ENCODE measurements around the gene SMR3B. TPM values are rescaled to one million over a fixed set of nuclear protein-coding genes. Genes with fewer than 3 reads are reported as not detected.

SMR3B gene
- total RNA-seq = not detected

GRCh38 chr4:70382691-70383181, at the start of gene SMR3B:
SMR3B (plus strand) TSS chr4:70383131; CDS start chr4:70384511, 1,380 bp downstream.
- WGBS, 2 donors = 76 to 81% methylated on average over 5 of the region's 5 CpGs
- H3K36me3 ChIP-seq = no peaks in the 10 kb centered on the region
- no peaks in the 10 kb centered on the region for H3K9me3 ChIP-seq
- H3K4me1 ChIP-seq = no peaks in the 10 kb centered on the region
- no peak within 1 kb of the TSS for H3K4me3 ChIP-seq
- no peak for TF ChIP-seq EP300 (IDR thresholded peaks at IDR 0.05)
- no peak for TF ChIP-seq POLR2A (IDR thresholded peaks at IDR 0.05)
- no peak for TF ChIP-seq CTCF (IDR thresholded peaks at IDR 0.05)
- no peak for DNase-seq (ENCODE audit: low spot score in 2 of 2)
- H3K27me3 ChIP-seq = no peaks in the 10 kb centered on the region
- H3K27ac ChIP-seq = no peak within 1 kb of the TSS

GRCh38 chr4:70334681-70335080, 48.2 kb upstream of the SMR3B start, which contains the start of gene CABS1:
CABS1 (plus strand) TSS chr4:70334981; CDS start chr4:70335040, 59 bp downstream.
- Histone ChIP-seq H3K4me1 (no peaks in the 10 kb centered on the region), H3K27me3 (no peaks in the 10 kb centered on the region), H3K4me3 (no peak within 1 kb of the TSS), H3K9me3 (no peaks in the 10 kb centered on the region), H3K27ac (no peak within 1 kb of the TSS), H3K36me3 (no peaks in the 10 kb centered on the region)
- TF ChIP-seq EP300 (IDR thresholded peaks at IDR 0.05) (no peak), CTCF (IDR thresholded peaks at IDR 0.05) (no peak), POLR2A (IDR thresholded peaks at IDR 0.05) (no peak)
- DNase-seq (ENCODE audit: low spot score in 2 of 2) = no peak
- 96 to 99% methylated on average over 3 of the region's 3 CpGs for WGBS, 2 donors

GRCh38 chr4:70336043-70336442, 46.9 kb upstream of the SMR3B start:
- WGBS, 2 donors = 72 to 77% methylated on average over 5 of the region's 5 CpGs
- TF ChIP-seq EP300 (IDR thresholded peaks at IDR 0.05) (no peak), CTCF (IDR thresholded peaks at IDR 0.05) (no peak), POLR2A (IDR thresholded peaks at IDR 0.05) (no peak)
- Histone ChIP-seq H3K4me3 (no peak overlapping the region), H3K9me3 (no peaks in the 10 kb centered on the region), H3K27me3 (no peaks in the 10 kb centered on the region), H3K4me1 (no peaks in the 10 kb centered on the region), H3K27ac (no peak overlapping the region), H3K36me3 (no peaks in the 10 kb centered on the region)
- DNase-seq (ENCODE audit: low spot score in 2 of 2) = no peak

GRCh38 chr4:70337886-70338420, 45.0 kb upstream of the SMR3B start:
- Histone ChIP-seq H3K4me3 (no peak overlapping the region), H3K4me1 (no peaks in the 10 kb centered on the region), H3K36me3 (no peaks in the 10 kb centered on the region), H3K9me3 (no peaks in the 10 kb centered on the region), H3K27me3 (no peaks in the 10 kb centered on the region), H3K27ac (no peak overlapping the region)
- TF ChIP-seq POLR2A (IDR thresholded peaks at IDR 0.05) (no peak), CTCF (IDR thresholded peaks at IDR 0.05) (no peak), EP300 (IDR thresholded peaks at IDR 0.05) (no peak)
- DNase-seq (ENCODE audit: low spot score in 2 of 2) = no peak
- WGBS, 2 donors = 19 to 40% methylated on average over 1 of the region's 1 CpG

GRCh38 chr4:70356185-70356584, 26.7 kb upstream of the SMR3B start:
- DNase-seq (ENCODE audit: low spot score in 2 of 2) = no peak
- 20 to 23% methylated on average over 1 of the region's 1 CpG for WGBS, 2 donors
- Histone ChIP-seq H3K4me1 (no peaks in the 10 kb centered on the region), H3K4me3 (no peak overlapping the region), H3K27ac (no peak overlapping the region), H3K27me3 (no peaks in the 10 kb centered on the region), H3K36me3 (no peaks in the 10 kb centered on the region), H3K9me3 (no peaks in the 10 kb centered on the region)
- TF ChIP-seq EP300 (IDR thresholded peaks at IDR 0.05) = no peak
- no peak for TF ChIP-seq POLR2A (IDR thresholded peaks at IDR 0.05)
- TF ChIP-seq CTCF (IDR thresholded peaks at IDR 0.05) = no peak

Data from tibial nerve (tissue), 4 donors.